Stimulated activated CD4-positive, alpha-beta T cell treated with anti-CD3 and anti-CD28 coated beads, Interleukin-1b, Interleukin-23, amount 100 ng/mL, for 24 hours (primary cell): ENCODE results near the gene ZDHHC8.

Experiments
- DNase-seq, 4 experiments: peaks; one replicate each; pipeline ENCODE4 v3.0.0-alpha.2; 2020; ENCODE audit warnings: low read depth in 4 of 4, low spot score in 1 of 4

The ZDHHC8 gene

GRCh38 chr22:20142711-20143621 is 11.4 kb downstream of the ZDHHC8 start:
- DNase-seq: no peak

DNA sequence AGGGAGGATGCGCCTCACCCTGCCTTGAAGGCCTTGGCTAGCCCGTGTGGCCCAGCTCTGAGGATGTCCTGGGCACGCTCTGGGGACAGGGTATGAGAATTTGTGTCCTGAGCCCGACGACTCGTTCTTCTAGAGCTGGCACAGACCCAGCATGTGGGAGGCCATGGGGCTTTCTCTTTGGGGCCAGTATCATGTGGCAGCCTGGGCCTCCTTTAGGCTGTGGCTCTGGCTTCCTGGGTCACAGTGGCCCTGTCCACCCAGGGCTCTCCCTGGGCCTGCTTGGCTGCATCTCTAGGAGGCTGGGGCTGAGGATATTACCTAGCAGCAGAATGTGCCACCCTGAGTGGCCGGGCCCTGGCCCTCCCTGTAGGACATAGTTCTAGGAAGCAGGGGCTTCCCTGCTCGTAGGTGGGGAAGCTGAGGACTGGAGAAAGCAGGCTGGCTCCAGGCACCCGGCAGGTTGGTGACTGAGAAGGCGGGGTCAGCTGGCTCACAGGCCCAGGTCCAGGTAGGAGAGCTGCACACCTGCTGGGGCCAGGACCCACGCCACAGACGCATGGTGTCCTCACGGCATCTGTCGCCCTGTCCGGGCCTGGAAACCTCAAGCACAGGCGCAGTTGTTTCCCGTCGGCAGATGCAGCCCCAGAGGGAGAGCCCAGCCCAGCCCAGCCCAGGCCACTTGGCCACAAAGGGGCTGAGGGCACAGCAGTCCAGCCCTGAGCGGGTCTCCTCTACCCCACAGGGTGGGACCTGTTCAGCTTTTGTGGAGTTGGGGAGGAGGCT is 12.5 kb downstream of the ZDHHC8 start:
- no peak for DNase-seq

- DNase-seq: no peak
Measured at GRCh38 chr22:20145206-20145831, 13.7 kb downstream of the ZDHHC8 start.

DNA sequence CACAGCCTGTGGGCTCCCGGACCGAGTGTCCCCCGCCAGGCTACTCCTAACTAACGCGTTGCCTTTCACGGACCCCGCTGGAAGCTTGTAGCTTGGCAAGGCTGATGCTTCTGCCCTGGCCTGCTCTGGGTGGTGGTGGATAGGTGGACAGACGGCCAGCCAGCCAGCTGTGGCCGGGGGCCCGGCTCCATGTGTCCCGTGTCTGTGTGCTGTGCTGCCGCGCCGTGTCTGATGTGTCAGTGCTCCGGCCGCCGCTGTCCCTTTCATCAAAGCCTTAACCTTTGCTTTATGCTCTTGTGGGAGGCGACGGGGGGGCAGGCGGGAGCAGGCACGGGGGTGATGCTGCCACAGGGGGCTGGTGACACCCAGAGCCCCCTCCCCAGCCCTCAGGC is 14.2 kb downstream of the ZDHHC8 start:
- no peak for DNase-seq

GRCh38 chr22:20146777-20147176 is 15.2 kb downstream of the ZDHHC8 start:
- DNase-seq: no peak

- DNase-seq: no peak
Measured at GRCh38 chr22:20147237-20147988, 15.8 kb downstream of the ZDHHC8 start.

DNA sequence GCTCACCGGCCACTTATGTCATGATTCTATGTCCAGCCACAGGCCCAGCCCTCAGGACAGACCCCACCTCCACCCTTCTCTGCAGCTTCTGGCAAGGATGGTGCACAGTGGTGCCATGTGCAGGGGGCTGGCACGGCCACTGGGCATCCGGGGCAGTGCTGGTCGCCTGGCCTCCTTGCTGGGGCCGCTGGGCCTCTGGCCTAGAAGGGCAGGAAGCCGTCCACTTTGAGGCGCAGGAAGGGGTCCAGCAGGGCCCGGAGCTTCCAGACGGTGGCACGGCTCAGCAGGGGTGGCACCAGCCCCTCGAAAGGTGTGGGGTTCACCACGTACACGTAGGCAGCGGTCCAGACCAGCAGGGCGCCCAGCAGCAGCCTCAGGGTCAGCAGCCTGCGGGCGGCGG is 16.8 kb downstream of the ZDHHC8 start:
- no peak for DNase-seq

DNA sequence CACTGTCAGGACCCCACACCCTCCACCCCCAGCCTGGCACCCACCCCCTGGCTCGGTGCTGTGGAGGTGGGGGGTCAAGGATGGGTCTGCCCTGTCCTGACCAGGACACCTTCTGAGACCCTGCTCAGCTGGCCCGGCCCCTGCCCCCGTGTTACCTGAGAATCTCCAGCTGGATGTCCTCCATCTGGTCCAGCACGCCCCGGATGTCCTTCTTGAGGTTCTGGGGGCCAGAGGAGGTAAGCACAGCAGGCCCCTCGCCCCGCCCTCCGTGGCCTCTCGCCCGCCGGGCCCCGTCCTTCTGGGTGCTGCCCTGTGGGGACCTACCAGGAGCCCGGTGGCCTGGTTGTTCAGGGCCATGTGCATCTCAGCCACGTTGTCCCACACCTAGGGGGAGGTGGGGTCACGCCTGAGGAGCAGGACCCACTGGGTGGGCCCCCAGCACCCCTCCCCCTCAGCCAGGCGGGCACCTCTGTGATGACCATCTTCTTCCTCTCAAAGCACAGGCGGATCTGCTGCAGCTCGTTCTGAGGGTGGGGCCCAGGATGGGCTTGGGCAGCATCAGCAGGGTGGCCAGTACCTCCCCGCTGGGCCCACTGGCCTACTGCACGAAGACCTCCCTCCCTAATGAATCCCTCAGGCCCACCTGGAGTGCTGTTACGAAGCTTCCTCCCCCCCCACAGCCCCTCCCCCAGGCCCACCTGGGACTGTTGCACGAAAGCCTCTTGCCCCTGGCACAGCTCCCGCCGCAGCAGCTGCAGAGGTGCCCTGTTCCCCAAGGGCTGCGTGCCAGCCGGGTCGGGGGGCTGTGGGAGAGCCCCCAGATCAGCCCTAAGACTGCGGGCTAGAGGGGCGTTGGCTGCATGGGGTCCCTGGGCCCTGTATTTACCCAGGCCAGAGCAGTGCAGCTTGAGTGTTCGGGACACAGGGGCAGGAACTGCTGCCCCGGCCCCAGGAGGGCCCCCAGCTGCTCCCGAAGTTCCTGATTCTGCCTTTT is 17.9 kb downstream of the ZDHHC8 start:
- no peak for DNase-seq

DNA sequence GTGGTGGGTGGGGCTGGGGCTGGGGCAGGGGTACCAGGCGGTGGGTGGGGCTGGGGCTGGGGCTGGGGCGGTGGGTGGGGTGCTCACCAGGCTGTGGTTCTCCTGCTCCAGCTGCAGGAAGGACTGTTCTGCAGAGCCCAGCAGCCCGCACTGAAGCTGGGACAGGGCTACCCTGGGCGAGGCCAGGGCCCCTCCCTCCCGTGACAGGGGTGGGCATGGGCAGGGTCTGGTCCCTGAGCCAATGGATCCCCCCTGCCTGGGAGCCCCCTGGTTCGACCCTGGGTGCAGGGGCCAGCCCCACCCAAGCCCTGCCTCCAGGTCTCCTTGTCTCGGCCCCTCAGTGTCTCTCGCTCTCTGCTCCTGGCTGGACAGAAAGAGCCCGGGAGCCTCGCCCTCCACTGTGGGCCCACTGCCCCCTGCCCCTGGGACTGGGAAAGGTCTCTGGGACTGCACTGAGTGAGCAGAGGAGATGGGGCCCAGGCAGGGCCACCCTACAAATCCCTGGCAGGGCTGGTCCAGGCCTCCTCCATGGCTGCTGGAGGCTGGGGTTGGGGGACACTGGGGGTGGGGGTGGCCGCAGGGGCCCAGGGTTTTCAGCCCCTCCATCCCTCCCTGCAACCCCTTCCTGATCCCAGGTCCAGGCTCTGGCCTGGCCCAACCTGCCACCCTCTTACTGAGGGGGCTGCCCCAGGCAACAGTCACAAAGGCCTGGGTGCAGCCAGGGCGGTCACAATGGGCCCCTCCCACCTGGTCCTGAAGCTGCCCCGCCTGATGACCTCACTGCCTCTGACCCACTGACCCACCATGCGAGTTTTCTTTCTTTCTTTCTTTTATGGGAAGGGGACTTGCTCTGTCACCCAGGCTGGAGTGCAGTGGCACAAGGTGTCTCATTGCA is 19.0 kb downstream of the ZDHHC8 start, which contains the start of gene CCDC188:
CCDC188 (minus strand) TSS at position 675 of the 895 bp plus-strand sequence; CDS start at position 606, 69 bp downstream.
- DNase-seq: no peak

DNA sequence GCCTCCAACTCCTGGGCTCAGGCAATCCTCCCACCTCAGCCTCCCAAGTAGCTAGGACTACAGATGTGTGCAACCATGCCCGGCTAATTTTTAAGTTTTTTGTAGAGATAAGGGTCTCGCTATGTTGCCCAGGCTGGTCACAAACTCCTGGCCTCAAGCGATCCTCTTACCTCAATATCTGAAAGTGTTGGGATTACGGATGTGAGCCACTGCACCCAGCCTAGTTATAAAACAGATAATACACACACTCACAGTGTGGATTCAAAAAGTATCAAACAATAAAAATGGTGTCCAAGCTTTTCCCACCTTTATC is 19.6 kb downstream of the ZDHHC8 start:
- no peak for DNase-seq

DNA sequence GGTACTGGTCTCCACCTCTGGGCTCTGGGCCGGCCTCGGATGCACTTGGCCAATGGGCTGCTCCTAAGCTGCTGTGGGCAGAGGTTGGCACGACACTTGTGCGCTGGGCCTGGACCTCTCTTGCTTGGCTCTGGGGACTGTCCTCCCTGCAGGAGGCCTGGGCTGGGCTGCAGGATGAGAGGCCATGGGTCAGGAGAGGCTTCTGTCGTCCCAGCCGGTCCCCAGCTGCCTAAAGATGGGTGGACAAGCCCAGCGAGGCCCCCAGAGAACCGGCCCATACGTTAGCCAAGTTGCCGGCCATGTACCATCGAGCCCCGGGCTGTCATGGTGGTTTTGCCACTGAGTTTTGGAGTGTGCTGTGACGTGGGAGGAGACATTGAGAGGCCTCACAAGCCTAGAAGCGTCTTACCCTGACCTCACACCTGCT is 20.9 kb downstream of the ZDHHC8 start:
- no peak for DNase-seq

DNA sequence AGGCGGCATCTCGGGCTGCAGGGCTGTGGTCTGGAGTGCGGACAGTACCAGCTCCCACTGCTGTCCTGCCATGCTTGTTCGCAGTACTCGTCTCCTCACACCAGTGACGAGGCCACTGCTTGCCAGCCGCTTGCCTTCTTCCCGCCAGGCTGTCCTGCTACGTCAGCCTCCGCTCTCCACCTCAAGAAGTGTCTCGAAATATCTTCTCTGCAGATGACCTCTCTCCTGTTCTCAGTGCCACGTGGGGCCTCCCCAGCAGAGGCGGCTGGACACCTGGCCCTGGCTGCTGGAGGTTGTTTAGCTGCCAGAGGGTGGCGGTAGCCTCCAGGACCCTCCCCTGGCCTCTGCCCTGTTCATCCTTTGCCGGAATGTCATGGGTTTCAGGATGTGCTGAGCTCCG is 22.3 kb downstream of the ZDHHC8 start:
- DNase-seq: no peak

DNA sequence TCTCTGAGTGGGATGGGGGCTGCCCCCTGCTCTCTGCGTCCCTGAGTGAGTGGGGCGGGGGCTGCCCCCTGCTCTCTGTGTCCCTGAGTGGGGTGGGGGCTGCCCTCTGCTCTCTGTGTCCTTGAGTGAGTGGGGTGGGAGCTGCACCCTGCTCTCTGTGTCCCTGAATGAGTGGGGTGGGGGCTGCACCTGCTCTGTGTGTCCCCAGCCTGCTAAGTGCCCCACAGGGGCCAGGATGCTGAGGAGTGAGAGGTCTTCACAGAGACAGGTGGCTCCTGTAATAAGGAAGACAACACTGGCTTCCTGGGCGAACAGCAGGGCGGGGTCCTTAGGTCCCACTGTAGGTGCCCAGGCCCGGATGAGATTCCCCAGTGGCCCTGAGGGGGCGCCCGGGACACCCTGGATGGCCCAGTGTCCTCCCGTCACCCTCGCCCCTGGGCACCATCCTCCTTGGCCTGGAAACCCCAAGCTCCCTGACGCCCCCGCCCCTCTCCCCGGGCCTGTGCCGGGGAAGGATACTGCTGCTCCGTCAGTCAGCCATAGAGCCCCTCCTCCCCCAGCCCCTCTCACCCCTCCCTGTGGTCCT is 23.1 kb downstream of the ZDHHC8 start:
- DNase-seq: no peak

DNA sequence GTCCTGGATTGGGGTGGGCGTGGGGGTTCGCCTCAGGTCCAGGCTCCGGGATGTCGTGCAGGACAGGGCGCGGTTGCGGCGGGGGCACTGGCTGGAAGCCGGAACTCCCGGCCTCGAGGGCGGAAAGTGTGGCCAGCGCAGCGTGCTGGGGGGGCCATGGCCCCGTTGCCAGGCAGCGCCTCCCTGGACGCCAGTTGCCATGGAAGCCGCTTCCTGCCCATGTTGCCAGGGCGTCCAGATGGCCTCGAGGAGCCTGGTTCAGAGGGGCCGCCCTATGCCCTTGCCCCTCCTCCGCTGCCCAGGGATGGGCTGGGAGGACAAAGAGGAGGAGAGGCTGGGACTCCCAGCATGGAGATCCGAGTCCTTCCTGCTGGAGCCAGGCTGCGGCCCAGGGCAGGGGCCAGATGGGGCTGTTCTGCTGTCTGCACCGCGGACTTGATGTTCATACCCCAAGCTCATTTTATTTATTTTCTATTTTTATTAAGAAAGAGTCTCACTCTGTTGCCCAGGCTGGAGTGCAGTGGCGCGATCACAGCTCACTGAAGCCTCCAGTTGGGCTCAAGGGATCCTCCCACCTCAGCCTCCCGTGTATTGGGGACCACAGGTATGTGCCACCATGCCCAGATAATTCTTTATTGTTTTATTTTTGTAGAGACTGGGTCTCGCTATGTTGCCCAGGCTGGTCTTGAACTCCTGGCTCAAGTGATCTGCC is 23.9 kb downstream of the ZDHHC8 start:
- no peak for DNase-seq

- no peak for DNase-seq
Measured at GRCh38 chr22:20156042-20156389, 24.4 kb downstream of the ZDHHC8 start.

GRCh38 chr22:20156611-20157429 is 25.2 kb downstream of the ZDHHC8 start:
- peak; percentile 82 to 93 (median 82) for DNase-seq
